Upper lobe of right lung (tissue), 1 donor: ENCODE measurements around the gene MALAT1. TPM values are rescaled to one million over a fixed set of nuclear protein-coding genes. Genes with fewer than 3 reads are reported as not detected.

Experiments used
- ATAC-seq: fragments of 200-7000 bp; cut with Tn5 transposase; one replicate; pipeline ENCODE4 v1.9.1; 2020; ENCODE audit warnings: mild to moderate bottlenecking, moderate library complexity
- DNase-seq: peaks from one replicate; pipeline ENCODE4 v3.0.0-alpha.2; 2020
- H3K27ac ChIP-seq: fragments of 200-600 bp; one replicate; pipeline ENCODE4 v1.8.0; 2022
- H3K27me3 ChIP-seq: fragments of 200-600 bp; one replicate; pipeline ENCODE4 v1.8.0; 2022; ENCODE audit warnings: mild to moderate bottlenecking
- H3K36me3 ChIP-seq: fragments of 200-600 bp; one replicate; pipeline ENCODE4 v1.8.0; 2022
- H3K4me1 ChIP-seq: fragments of 200-600 bp; one replicate; pipeline ENCODE4 v1.8.0; 2022
- H3K4me3 ChIP-seq: fragments of 200-600 bp; one replicate; pipeline ENCODE4 v1.8.0; 2022; ENCODE audit warnings: mild to moderate bottlenecking
- H3K9me3 ChIP-seq: fragments of 200-600 bp; one replicate; pipeline ENCODE4 v1.8.0; 2022
- intact Hi-C: fragments of 100-400 bp; cut with DNase I; formaldehyde crosslinking; loops from one replicate; pipeline ENCODE4 v1.11.0; 2022
- total RNA-seq: library from RNA; stranded (reverse); fragmentation: NEBNext Ultra II Directional; extraction: Animal tissue kit (Norgen Biotek cat#: 25700); gene quantifications from one replicate; pipeline ENCODE4 v1.2.1, GENCODE V29; 2021
- TF ChIP-seq, protein P1 (sequence below): fragments of 200-600 bp; IDR thresholded peaks from one replicate; pipeline ENCODE4 v1.8.0; 2022; ENCODE audit warnings: antibody characterized with exemption
- donor health status: DM: no; HTN: yes; CAD: no; lungs with severe emphysema.

MALAT1 gene
- total RNA-seq, 1 donor from 2014 or later: 11,917 TPM

DNA sequence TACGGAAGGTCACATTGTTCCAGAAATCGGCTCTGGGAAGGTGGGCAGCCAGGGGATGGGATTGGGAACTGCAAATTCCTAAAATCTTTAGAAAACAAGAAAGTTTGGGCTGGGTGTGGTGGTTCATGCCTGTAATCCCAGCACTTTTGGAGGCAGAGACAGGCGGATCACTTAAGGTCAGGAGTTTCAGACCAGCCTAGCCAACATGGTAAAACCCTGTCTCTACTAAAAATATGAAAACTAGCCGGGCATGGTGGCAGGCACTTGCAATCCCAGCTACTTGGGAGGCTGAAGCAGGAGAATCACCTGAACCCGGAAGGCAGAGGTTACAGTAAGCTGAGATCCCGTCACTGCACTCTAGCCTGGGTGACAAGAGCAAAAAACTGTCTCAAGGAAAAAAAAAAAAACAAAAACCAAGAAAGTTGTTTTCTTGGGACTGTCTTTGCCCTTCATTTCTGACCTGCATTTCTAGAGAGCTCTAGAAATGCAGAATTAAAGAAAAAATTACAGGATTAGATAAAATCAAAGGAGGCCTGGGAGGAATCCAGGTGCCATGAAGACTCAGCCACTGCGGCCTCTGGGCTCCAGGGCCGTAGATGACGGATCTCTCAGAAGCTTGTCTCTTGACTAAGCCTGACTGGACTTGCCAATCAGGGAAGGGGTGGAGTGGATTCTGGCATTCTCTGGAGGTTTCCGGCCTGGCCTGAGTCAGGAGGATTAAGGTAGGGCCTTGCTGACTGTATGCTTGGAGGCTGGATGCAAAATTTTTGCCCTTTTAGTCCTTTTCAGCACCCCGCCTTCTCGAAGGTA is 5.3 kb upstream of the MALAT1 start:
- H3K4me1 ChIP-seq: peaks cover 84% of the 10 kb centered on the region
- no peaks in the 10 kb centered on the region for H3K27me3 ChIP-seq
- peak; percentile 77 for DNase-seq
- H3K9me3 ChIP-seq: no peaks in the 10 kb centered on the region
- H3K36me3 ChIP-seq: no peaks in the 10 kb centered on the region
- peak overlapping the region; percentile 13 for H3K4me3 ChIP-seq
- peak overlapping the region; percentile 100 for H3K27ac ChIP-seq
- TF ChIP-seq, protein P1, sequence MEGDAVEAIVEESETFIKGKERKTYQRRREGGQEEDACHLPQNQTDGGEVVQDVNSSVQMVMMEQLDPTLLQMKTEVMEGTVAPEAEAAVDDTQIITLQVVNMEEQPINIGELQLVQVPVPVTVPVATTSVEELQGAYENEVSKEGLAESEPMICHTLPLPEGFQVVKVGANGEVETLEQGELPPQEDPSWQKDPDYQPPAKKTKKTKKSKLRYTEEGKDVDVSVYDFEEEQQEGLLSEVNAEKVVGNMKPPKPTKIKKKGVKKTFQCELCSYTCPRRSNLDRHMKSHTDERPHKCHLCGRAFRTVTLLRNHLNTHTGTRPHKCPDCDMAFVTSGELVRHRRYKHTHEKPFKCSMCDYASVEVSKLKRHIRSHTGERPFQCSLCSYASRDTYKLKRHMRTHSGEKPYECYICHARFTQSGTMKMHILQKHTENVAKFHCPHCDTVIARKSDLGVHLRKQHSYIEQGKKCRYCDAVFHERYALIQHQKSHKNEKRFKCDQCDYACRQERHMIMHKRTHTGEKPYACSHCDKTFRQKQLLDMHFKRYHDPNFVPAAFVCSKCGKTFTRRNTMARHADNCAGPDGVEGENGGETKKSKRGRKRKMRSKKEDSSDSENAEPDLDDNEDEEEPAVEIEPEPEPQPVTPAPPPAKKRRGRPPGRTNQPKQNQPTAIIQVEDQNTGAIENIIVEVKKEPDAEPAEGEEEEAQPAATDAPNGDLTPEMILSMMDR: no peak
- intact Hi-C loops: no loop called here
- peak; percentile 16 for ATAC-seq

DNA sequence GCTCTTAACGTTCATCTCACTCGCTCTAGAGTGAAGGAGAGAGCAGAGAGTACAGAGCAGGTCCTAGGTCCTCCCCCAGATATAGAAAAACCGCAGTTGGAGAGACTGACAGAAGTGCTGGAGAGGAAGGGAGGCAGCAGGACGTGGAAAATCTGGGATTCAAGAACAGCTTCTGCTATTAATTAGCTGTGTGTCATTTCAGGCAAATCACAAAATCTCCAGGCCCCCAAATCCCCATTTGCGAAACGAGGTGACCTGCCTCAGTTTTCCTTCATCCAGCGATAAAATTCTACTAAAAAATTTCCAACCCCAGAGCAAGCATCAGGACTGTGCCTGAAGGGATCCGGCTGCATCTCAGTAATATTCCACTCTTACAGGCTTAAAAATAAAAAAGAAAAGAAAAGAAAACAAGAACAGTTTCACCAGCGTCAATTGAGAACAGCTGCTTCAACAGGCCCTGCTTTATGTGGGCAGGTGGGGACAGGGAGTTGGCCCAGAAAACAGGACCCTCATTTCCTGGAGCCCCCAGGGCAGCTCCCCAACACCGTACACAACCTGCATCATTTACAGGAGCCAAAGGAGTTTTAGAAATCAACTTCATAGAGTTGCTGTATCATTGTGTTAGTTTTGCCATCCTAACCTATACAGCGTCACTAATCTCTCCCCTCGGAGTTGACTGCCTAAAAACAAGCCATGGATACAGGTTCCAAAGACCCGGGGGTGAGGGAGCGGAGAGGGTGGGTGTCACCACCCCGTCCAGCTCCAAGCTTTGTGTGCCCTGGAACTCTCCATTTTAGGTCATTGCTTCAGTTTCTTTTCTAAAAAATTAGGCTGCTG is 2.3 kb upstream of the MALAT1 start:
- TF ChIP-seq, protein P1: no peak
- no peak for ATAC-seq
- Histone ChIP-seq H3K27me3 (no peaks in the 10 kb centered on the region), H3K4me3 (peak overlapping the region; percentile 79), H3K9me3 (no peaks in the 10 kb centered on the region), H3K27ac (peak overlapping the region; percentile 100), H3K4me1 (peaks cover 55% of the 10 kb centered on the region), H3K36me3 (peaks cover 5% of the 10 kb centered on the region)
- intact Hi-C loops: no loop called here
- peak; percentile 57 for DNase-seq

DNA sequence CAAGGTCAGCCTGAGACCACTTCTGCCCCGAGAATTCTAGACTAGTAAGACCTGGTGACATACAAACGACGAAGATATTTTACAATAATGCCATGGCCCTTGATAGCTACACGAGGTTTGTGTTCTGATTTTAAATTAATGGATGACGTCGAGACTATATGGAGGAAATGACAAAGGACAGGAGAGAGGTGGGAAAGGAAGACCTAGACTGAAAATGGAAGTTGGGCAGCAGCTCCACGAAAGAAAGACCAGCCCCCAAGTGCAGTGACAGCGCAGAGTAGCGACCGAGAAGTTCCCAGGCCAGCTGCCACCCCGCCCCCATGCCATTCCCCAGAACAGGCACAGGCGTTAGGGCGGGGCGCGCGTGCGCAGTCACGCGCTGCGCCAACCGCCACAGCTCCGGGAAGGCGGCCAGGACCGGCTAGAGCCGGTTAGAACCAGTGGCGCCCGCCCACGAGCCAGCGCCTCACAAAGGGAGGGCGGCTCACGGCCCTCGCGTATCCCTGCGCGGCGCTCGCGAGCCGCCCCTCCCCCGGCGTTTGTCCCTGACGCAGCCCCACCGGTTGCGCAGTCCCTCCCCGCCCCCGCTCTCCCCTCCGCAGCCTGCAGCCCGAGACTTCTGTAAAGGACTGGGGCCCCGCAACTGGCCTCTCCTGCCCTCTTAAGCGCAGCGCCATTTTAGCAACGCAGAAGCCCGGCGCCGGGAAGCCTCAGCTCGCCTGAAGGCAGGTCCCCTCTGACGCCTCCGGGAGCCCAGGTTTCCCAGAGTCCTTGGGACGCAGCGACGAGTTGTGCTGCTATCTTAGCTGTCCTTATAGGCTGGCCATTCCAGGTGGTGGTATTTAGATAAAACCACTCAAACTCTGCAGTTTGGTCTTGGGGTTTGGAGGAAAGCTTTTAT is 1.5 kb upstream of the MALAT1 start:
- ATAC-seq: peak; percentile 94
- peak; percentile 99 for DNase-seq
- H3K27ac ChIP-seq: peak overlapping the region; percentile 100
- TF ChIP-seq, protein P1: no peak
- peaks cover 47% of the 10 kb centered on the region for H3K4me1 ChIP-seq
- intact Hi-C loops: no loop called here
- H3K36me3 ChIP-seq: peaks cover 14% of the 10 kb centered on the region
- H3K27me3 ChIP-seq: no peaks in the 10 kb centered on the region
- H3K4me3 ChIP-seq: peak overlapping the region; percentile 79
- H3K9me3 ChIP-seq: no peaks in the 10 kb centered on the region

DNA sequence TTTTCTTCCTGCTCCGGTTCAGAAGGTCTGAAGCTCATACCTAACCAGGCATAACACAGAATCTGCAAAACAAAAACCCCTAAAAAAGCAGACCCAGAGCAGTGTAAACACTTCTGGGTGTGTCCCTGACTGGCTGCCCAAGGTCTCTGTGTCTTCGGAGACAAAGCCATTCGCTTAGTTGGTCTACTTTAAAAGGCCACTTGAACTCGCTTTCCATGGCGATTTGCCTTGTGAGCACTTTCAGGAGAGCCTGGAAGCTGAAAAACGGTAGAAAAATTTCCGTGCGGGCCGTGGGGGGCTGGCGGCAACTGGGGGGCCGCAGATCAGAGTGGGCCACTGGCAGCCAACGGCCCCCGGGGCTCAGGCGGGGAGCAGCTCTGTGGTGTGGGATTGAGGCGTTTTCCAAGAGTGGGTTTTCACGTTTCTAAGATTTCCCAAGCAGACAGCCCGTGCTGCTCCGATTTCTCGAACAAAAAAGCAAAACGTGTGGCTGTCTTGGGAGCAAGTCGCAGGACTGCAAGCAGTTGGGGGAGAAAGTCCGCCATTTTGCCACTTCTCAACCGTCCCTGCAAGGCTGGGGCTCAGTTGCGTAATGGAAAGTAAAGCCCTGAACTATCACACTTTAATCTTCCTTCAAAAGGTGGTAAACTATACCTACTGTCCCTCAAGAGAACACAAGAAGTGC is 661 bp upstream of the MALAT1 start:
- TF ChIP-seq, protein P1: no peak
- Histone ChIP-seq H3K36me3 (peaks cover 22% of the 10 kb centered on the region), H3K4me1 (peaks cover 39% of the 10 kb centered on the region), H3K27ac (peak overlapping the region; percentile 100), H3K27me3 (no peaks in the 10 kb centered on the region), H3K9me3 (no peaks in the 10 kb centered on the region), H3K4me3 (peak overlapping the region; percentile 79)
- DNase-seq (peak; percentile 71), ATAC-seq (peak; percentile 6)
- intact Hi-C loops: no loop called here

DNA sequence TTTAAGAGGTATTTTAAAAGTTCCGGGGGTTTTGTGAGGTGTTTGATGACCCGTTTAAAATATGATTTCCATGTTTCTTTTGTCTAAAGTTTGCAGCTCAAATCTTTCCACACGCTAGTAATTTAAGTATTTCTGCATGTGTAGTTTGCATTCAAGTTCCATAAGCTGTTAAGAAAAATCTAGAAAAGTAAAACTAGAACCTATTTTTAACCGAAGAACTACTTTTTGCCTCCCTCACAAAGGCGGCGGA is 193 bp upstream of the MALAT1 start:
- no peak for ATAC-seq
- Histone ChIP-seq H3K4me1 (peaks cover 34% of the 10 kb centered on the region), H3K9me3 (no peaks in the 10 kb centered on the region), H3K4me3 (peak overlapping the region; percentile 79), H3K36me3 (peaks cover 26% of the 10 kb centered on the region), H3K27me3 (no peaks in the 10 kb centered on the region), H3K27ac (peak overlapping the region; percentile 100)
- no peak for DNase-seq
- intact Hi-C loops: no loop called here
- TF ChIP-seq, protein P1: no peak
